ENCODE measurements around the gene BANF2.

- TF ChIP-seq RBM22 (optimal IDR thresholded peaks at IDR 0.05; ENCODE audit: low read length) (no peak), ZZZ3 (CRISPR knock-in tag; IDR thresholded peaks at IDR 0.05; ENCODE audit: borderline replicate concordance) (no peak), HIVEP1 (CRISPR knock-in tag; IDR thresholded peaks at IDR 0.05) (no peak), TFDP2 (CRISPR knock-in tag; IDR thresholded peaks at IDR 0.05) (no peak)
These were observed 16.3 kb upstream of the BANF2 start for GRCh38 chr20:17683218-17684076.

Data from HepG2 (cell line).